HG02610 (cell line): ENCODE data around the gene MAP1A.
"Not testable (repeated sequence)": the region's sequence is repeated elsewhere in the genome, so short reads cannot be mapped to it uniquely, and the experiment has no call there.

ENCODE experiments used
- ATAC-seq: cut with Tn5 transposase; IDR thresholded peaks from one replicate; pipeline ENCODE4 v1.9.1; 2021; ENCODE audit warnings: mild to moderate bottlenecking, moderate library complexity; ENCODE audit not compliant: unreplicated experiment

Gene MAP1A

GRCh38 chr15:43528542-43529007, 11.2 kb downstream of the MAP1A start:
- ATAC-seq = no peak

GRCh38 chr15:43529141-43529540, 11.7 kb downstream of the MAP1A start:
- ATAC-seq = no peak

GRCh38 chr15:43529587-43530345, 12.4 kb downstream of the MAP1A start:
- no peak for ATAC-seq

- ATAC-seq = no peak
Observed at GRCh38 chr15:43531018-43531670, 13.7 kb downstream of the MAP1A start.

- not testable (repeated sequence) for ATAC-seq
Observed at GRCh38 chr15:43532826-43533225, 15.4 kb downstream of the MAP1A start.

GRCh38 chr15:43534897-43535296, 17.5 kb downstream of the MAP1A start:
- no peak for ATAC-seq

GRCh38 chr15:43538091-43538490, 20.7 kb downstream of the MAP1A start:
- no peak for ATAC-seq

- ATAC-seq = no peak
Observed at GRCh38 chr15:43541785-43542184, 24.4 kb downstream of the MAP1A start.

- no peak for ATAC-seq
Observed at GRCh38 chr15:43544266-43544665, 26.9 kb downstream of the MAP1A start.

- ATAC-seq = no peak
Observed at GRCh38 chr15:43545426-43545825, 28.0 kb downstream of the MAP1A start.

- no peak for ATAC-seq
Observed at GRCh38 chr15:43547539-43547938, 30.1 kb downstream of the MAP1A start.

GRCh38 chr15:43550527-43551363, 33.3 kb downstream of the MAP1A start:
- no peak for ATAC-seq

GRCh38 chr15:43552256-43552655, 34.8 kb downstream of the MAP1A start:
- ATAC-seq = no peak

GRCh38 chr15:43552986-43553385, 35.6 kb downstream of the MAP1A start:
- ATAC-seq = no peak

GRCh38 chr15:43562753-43563152, 45.3 kb downstream of the MAP1A start:
- not testable (repeated sequence) for ATAC-seq

- not testable (repeated sequence) for ATAC-seq
Observed at GRCh38 chr15:43563793-43564192, 46.4 kb downstream of the MAP1A start.

- not testable (repeated sequence) for ATAC-seq
Observed at GRCh38 chr15:43566615-43567014, 49.2 kb downstream of the MAP1A start.

- not testable (repeated sequence) for ATAC-seq
Observed at GRCh38 chr15:43574607-43575006, 57.2 kb downstream of the MAP1A start.
